GM18873 (cell line): Measurements from ENCODE around the gene TUBGCP3.
"Not testable (repeated sequence)": the region's sequence is repeated elsewhere in the genome, so short reads cannot be mapped to it uniquely, and the experiment has no call there.

ENCODE experiments used
- ATAC-seq: cut with Tn5 transposase; IDR thresholded peaks from one replicate; pipeline ENCODE4 v1.9.1; 2021; ENCODE audit warnings: mild to moderate bottlenecking, moderate library complexity, moderate number of reproducible peaks; ENCODE audit not compliant: unreplicated experiment, low FRiP score

Gene TUBGCP3

DNA sequence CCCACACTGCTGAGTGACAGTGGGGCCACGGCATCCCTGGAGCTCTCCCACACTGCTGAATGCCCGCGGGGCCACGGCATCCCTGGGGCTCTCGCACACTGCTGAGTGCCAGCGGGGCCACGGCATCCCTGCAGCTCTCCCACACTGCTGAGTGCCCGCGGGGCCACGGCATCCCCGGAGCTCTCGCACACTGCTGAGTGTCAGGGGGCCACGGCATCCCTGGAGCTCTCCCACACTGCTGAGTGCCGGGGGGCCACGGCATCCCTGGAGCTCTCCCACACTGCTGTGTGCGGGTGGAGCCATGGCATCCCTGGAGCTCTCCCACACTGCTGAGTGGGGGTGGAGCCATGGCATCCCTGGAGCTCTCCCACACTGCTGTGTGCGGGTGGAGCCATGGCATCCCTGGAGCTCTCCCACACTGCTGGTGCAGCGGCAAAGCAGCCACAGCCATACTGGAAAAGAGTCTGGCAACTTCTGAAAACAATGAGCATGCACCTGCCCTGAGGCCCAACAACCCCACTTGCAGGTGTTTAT lies 8.6 kb downstream of the TUBGCP3 start:
- no peak for ATAC-seq

DNA sequence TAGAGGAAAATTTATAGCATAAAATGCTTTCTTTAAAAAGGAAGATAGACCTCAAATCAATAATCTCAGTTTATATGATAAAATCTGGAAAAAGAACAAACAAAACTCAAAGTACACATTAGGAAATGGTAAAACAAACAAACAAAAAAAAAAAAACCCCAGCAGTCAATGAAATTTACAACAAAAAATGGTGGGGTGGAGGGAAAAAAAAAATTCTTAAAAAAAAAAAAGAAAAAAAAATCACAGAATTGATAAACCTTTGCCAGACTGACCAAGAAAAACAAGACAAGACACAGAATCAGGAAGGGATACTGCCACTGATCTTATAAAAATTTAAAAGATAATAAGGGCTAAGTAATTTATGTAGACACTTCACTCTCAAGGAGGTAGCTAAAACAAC lies 11.2 kb downstream of the TUBGCP3 start:
- no peak for ATAC-seq

DNA sequence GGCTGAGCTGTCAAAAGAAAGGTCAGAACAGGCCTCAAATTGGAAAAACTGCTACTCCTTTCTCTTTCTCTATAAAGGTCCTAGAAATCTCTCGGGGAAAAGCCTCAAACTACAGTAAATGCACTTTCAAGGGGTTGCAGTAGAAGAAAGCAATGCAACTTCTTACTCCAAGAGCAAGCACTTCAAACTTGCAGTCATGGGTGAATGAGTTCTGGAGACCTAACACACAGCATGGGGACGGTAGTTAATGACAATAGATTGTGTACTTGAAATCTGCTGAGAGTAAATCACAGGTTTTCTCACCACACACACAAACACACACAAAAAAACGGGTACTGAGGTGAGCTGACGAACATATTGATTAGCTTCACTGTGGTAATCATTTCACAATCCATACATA lies 11.8 kb downstream of the TUBGCP3 start:
- ATAC-seq, result no peak

DNA sequence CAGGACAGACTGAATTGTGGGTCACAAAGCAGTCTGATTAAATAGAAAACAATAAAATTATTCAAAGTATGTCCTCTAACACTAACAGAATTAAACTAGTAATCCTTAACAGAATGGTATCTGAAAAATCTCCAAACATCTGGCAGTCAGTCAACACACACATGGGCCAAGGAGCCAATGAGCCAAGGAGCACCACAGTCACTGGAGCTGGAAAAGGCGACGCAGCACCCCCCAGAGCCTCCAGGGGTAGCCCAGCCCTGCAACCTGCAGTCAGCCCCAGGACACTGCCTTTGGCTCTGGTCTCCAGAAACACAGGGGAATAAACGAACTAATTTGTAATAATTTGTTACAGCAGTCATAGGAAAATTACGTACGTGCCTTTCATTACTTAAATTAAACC lies 12.3 kb downstream of the TUBGCP3 start:
- no peak for ATAC-seq

DNA sequence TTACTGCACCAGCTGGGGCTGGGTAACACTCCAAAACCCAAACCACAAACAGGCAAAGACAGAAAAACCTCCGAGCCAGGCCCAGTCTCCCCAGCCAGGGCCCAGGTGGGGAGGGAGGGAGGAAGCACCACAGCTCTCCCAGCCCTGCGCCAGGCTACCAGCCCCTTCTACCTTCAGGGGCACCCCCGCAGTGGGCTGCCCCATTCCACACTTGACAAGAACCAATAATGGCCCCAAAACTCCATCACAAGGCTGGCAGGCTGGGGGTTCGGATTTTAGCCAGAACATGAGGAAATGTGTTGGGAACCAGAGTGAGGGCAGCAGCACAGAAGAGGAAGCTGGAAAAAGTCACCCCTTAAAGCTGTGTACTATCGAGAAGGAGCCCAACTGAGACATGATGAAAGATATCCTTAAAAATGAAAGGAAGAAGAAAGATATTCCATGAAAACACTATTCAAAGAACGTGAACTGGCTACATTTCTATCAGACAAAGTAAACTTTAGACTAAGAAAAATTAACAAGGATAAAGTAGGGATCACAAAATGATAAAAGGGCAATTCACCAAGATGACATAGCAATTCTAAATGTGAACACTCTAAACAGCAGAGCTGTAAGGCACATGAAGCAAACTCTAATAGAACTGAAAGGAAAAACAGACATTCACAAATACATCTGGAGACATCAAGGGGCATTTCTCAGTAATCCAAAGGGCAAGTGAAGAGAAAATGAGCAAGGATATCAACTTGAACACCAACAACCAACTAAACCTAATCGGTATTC lies 12.9 kb downstream of the TUBGCP3 start:
- no peak for ATAC-seq

DNA sequence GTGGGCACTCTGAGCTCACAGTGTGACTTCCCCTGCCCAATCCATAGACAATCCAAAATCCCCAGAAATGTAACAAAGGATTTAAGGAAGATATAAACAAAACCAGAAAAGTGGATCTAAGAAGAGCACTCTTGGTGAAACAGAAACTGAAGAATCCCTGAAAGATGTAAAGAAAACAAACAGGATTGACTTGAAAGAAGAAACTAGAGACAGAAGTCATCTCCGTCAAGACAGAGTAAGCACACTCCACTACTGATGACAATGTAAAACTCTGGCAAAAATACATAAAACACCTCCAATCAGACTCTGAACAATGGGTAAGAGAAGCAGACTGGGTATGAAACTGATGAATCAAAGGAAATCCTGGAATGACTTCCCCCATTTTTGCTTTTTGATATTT lies 13.5 kb downstream of the TUBGCP3 start:
- ATAC-seq, result no peak

DNA sequence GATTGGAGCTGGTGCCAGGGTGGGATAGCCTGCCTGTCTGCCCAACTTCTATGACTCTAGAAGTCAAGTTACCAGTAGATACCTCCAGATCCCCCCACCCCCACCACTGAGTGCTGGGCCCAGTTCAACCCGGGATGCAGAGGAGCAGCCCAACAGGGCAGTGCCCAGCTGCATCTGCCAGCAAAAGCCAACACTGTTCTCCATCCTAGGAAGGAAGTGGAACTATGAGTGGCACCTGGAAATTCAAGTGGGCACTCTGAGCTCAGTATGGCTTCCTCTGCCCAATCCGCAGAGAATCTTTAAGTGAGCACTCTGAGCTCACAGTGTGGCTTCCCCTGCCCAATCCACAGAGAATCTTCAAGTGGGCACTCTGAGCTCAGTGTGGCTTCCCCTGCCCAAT lies 14.2 kb downstream of the TUBGCP3 start:
- no peak for ATAC-seq

DNA sequence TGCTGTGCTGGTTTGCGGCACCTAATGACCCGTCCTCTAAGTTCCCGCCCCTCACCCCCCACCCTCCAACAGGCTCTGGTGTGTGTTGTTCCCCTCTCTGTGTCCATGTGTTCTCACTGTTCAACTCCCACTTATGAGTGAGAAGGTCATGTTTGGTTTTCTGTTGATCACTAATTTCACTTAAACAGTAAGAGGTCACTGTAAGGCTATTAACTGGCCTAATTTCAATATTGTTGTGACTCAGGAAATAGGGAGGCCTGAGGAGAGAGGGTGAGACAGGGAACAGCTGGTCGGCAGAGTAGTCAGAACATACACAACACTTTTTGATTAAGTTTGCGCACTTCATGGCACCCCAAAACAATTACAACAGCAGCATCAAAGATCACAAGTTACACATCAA lies 15.6 kb downstream of the TUBGCP3 start:
- ATAC-seq, result no peak

DNA sequence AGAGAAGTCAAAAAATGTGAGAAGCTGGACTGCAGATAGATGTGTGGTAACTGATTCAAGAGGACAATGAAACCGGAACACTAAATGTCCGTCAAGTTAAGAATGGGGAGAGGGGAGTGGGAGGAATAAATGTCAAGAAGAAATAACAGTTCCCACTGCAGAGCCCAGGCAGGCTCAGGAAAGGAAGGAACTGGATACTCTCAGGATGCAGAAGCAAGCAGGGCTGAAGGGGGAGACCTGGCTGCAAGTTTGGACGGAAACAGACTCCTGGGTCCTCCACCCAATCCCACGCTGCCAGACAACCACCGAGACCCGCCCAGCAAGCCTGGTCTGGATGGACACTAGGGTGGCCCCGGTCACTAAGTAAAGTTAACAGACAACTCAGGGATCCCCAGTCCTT lies 18.1 kb downstream of the TUBGCP3 start:
- ATAC-seq, result no peak

DNA sequence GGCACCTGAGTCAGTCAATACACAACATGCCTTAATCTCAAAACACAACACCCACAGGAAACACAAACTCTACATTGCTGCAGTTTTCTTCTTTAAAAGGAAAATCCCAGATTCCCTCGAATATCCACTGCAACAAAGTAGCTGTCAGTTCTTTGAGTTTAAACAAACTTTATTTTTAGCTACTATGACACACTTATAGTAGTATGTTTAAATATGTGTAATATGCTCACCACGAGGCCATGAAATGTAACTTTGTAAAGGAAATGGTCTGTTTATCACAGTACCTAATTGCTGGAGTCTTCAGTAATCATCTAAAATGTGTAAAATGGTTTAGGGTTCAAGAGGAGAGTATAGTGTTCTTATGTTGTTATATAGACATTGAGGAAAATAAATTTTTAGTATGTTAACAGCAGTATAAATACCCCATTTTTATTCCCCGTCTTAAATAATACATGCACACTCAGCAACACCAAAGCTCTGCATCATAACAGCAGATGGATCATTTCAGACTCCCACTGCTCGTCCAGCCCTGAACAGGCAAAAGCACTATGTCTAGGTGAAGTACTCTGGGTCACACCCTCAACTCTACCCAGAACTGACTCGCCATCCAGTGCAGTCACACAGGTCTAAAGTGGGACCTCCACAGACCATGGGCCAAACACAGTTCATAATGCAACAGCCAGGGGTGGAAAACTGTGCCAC lies 20.6 kb downstream of the TUBGCP3 start:
- no peak for ATAC-seq

DNA sequence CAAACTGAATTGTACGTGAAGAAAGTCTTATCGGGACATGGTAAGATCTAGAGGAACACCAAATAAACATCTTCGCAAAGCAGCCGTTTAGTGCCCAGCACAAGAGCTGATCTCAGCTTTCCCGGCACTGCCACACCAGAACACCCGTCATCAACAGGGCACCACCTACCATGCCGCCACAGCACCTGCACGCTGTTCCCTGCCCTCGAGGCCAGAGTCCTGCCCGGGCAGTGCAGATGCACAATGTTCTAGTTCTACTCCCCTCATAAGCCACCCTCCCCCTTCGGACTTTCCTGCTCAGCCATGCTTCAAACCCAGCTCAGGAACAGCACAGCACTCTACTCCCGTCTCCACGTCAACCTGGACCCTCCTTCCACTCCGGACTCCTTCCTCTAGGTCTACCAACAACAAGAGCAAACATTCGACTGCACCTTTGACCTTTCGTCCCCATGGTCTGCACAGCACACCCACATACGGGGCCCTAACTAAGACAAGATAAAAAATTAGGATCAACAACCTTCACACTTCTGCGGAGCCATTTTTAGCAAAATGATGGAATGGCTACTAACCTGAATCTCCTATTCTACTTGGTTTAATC lies 25.1 kb downstream of the TUBGCP3 start:
- no peak for ATAC-seq

DNA sequence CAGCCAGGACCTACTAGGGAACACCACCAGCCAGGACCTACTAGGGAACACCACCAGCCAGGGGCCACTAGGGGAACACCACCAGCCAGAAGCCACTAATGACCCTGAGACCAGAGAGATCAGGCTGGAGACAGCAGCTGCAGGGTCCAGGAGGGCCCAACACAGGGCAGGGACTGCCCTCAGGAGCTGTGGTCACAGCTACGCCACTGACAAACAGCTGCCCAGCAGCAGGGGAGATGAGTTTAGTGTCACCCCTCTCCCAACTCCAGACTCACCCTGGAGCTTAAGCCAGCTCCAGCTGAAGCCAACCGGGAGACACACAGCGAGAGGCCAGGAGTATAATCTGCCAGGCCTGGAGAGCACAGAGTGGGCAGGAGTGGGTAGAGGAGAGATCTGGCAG lies 25.7 kb downstream of the TUBGCP3 start:
- no peak for ATAC-seq

DNA sequence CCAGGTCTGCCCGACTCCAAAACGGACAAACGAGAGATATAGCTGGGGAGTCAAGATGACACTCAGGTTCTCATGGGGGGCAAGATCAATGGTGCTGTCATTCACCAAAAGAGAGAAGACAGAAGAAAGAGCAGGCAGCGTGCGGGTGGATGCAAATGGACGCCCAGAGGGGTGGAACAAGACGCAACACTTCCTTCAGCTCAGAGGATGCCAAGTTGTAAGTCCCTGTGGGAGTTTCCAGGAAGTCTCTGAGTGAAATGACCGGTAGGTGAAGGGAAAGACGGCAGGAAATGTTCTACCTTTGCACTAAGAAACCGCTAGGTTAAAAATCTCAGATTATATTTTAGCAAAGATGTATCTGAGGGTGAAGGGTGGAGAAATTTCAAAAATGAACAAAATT lies 26.5 kb downstream of the TUBGCP3 start:
- ATAC-seq, result no peak

DNA sequence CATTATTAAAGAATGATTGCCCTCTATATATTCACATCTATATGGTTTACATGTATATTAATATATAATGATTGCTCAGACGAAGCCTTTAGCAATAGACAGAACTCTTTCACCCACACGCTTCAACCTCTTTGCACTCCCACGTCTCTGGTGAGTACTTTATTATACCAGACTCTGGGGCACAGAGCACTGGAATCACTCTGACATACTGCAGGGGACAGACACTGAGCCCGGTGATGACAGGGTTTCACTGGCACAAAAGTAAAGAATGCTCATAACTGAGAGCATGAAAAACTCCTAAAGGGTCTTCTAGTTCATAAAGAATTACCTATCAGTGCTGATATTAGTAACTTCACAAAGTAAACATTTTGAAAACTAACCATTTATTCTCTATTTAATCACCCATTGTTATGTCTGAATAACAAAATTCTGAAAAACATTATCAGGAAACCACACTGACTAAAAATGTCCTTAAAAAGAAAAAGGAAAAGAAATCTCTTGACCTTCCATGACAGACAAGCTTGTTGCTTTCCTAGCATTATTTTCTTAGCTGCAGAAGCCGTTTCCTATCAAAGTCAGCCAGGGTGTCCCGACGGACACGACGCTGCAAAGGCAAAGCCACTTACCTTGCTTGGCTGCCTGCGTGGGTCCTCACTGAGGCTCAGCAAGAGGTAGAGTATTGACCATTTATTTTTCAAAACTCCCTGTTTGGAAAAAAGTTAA lies 29.1 kb downstream of the TUBGCP3 start:
- no peak for ATAC-seq

DNA sequence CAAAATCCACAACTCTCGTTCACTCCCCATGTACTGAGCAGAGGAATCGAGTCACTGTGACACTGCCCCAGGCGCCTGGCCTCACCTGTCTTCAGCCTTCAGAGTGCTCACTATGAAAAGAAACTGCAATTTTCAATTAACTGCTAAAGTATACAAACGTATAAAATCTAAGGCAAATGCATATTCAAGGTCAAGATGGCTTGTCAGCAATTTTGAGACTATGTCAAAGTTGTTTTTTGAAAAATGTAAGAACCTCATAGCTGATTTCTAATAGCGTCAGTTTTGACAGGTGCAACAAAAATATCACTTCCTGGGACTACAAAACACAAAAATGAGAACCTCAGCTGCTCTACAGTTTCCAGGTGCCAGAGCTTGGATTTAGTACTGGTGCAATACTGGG lies 31.4 kb downstream of the TUBGCP3 start:
- no peak for ATAC-seq

DNA sequence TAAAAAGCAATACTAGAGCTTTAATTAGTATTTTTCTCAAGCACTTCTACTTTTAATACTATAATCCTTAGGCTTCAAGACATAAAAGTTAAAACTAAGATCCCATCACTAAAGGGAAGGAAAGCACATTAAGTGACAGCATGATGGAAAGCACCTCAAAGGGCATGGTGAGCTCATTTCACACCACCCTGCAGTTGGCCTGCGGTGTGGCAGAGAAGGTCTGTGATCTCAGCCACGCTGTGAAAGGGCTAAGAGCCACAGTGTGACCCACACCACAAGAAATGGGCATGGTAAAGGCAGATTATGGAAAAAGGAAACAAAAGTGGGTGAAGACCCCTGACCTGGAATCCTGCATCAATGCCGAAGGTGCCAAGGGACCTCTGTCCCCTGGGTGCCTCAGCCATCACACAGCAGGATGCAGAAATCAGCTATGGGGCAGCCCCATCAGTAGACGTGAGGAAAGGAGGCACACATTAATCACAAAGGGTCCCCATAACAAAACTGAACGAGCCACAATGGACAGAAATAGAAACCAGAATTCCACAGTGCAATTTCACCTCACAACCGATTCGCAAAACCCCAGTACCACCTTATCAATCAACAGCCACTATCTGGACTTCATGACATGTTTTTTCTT lies 33.6 kb downstream of the TUBGCP3 start:
- ATAC-seq, result no peak

DNA sequence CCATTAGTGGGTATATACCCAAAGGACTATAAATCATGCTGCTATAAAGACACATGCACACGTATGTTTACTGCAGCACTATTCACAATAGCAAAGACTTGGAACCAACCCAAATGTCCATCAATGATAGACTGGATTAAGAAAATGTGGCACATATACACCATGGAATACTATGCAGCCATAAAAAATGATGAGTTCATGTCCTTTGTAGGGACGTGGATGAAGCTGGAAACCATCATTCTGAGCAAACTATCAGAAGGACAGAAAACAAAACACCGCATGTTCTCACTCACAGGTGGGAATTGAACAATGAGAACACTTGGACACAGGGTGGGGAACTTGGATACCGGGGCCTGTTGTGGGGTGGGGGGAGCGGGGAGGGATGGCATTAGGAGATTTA lies 39.0 kb downstream of the TUBGCP3 start:
- not testable (repeated sequence) for ATAC-seq

DNA sequence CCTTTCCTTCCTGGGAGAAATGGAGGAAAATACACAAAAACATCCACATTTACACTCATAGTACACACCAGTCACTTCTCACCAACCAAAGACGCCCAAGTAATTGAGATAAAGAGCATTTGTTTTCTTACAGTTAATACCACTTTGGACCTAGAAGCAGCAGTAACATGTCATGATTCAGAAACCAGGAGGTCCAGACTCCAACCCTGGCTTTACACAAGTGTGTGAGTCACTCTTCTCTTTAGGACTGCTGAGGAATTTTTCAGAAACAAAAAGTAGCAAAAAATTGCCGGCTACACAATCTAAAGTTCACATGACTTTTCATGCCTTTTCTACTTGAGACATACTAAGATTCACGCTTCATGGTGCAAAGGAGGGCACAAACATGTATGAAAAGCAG lies 42.1 kb downstream of the TUBGCP3 start:
- ATAC-seq, result no peak

DNA sequence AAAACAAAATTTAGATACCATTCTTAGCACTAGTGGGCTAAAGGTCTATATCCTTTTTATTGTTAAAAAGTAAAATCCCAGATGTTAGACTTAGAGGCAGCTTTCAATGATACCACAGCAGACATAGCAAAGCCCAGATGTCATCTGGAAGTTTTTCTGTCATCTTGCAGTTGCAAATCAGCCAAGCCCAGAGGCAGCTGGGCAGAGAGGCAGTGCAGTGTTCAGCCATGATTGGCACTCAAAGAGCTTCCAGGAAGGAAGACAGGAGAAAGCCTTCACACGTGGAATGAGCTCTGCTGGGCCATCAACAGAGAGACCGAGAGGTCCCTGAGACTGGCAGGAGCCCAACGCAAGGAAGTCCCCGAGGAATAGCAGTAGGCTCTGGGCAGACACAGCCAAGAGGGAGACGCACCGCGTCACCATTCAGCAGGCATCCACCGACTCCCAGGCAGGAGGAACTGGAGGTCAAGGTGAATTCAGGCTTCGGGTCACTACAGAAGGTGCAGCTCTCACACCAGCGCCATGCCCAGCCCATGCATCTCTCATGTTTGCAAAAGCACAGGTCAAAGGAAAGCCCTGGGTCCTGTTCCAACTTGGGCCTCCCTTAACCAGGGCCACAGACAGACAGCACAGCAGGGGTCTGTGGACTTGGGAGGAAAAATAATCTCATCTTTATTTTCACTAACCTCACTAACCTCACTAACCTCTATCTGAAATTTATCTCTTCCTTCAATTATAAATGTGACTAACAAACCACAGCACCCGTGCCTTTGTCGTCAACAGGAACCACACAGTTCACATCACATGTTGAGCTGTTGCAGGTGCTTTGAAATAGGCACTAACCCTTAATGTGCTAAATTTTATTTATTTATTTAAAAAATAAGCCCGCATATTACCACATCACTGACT lies 54.9 kb downstream of the TUBGCP3 start:
- no peak for ATAC-seq
